ENCODE data around the gene MARVELD3. TPM values are rescaled to one million over a fixed set of nuclear protein-coding genes. Genes with fewer than 3 reads are reported as not detected.
"Not testable (repeated sequence)": the region's sequence is repeated elsewhere in the genome, so short reads cannot be mapped to it uniquely, and the experiment has no call there.

MARVELD3 gene
- total RNA-seq, 1 experiment from 2014 or later = 45.7 TPM

DNA sequence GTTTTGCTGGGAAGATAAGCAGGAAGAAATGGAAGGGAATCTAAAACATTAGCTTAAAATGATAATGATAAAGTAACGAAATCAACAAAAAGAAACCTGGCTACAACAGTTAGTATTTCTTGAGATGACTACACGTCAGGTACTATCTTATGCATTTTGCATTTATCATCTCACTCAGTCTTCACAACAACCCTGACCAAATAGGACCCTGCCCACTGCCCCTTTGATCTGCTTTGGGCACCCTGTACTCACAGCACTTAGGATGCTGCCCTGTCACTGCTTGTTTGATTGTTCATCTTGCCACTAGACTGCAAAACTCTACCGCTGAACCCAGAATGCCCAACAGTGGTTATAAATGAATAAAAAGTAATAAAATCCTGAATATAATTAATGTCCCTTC is 45.2 kb downstream of the MARVELD3 start:
- no peak for DNase-seq (ENCODE audit: low spot score)

- DNase-seq (ENCODE audit: low spot score) = no peak
These were observed 46.1 kb downstream of the MARVELD3 start for GRCh38 chr16:71672125-71672524.

- no peak for DNase-seq (ENCODE audit: low spot score)
These were observed 47.0 kb downstream of the MARVELD3 start for GRCh38 chr16:71672803-71673581.

GRCh38 chr16:71673582-71673973 is 47.6 kb downstream of the MARVELD3 start:
- DNase-seq (ENCODE audit: low spot score) = no peak

DNA sequence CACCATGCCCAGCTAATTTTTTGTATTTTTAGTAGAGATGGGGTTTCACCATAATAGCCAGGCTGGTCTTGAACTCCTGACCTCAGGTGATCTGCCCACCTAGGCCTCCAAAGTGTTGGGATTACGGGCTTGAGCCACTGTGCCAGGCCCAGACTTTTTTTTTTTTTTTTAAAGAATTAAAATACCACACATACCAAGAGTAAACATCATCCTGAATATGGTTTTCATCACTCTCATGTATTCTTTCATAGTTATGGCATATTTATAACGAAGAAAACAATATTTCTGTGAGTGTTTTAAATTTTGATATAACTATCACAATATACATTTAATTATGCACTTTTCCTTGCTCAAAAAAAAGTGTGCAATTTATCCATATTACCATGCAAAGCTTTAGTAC is 48.2 kb downstream of the MARVELD3 start:
- no peak for DNase-seq (ENCODE audit: low spot score)

GRCh38 chr16:71675380-71675779 is 49.4 kb downstream of the MARVELD3 start:
- DNase-seq (ENCODE audit: low spot score) = no peak

DNA sequence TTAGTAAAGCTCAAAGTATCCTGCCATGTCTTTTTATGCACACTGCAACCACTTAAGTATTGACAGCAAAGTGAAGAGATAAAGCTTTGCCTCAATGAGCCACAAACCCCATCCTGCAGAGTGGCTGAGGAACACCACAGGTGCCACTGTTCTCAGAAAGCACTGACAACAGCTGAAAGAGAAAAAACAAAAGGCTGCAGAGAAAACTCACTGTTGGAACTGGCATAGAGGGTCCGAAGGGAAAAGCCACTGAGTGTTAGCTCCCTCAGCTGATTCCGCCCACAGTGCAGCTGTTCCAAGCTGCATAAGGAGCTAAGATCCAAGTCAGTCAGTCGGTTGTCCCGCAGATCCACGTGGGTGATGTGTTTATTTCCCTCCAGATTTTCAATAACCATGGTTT is 50.3 kb downstream of the MARVELD3 start:
- no peak for DNase-seq (ENCODE audit: low spot score)

- DNase-seq (ENCODE audit: low spot score) = peak; percentile 82
These were observed 55.4 kb downstream of the MARVELD3 start for GRCh38 chr16:71681360-71681759.

DNA sequence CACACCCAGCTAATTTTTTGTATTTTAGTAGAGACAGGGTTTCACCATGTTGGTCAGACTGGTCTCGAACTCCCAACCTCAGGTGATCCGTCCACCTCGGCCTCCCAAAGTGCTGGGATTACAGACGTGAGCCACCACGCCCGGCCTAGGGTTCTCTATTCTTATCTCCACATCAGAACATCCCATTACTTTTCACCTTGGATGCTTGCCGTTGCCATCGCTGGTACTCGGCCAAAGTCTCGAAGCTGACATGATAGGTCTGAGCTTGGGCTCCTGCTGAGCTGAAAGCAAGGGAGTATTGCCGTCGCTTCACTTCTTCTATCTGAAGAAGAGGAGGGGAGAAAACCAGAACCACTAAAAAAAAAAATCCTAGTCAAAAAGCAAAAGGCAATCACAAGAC is 58.3 kb downstream of the MARVELD3 start:
- not testable (repeated sequence) for DNase-seq (ENCODE audit: low spot score)

Small RNA genes within 50 kb of the gene (small RNA-seq; reads per million reads assigned to genes)
- gene RNU6-208P = not detected

Other genes starting within 250 kb of the MARVELD3 start
- gene TLE7, start 184.1 kb upstream of the MARVELD3 start, total RNA-seq (2014; rRNA removed; shearing (Covaris generic)) = not detected in 2 replicates
- 2.9 and 6.5 TPM in 2 replicates for gene ZNF23, start 163.9 kb upstream of the MARVELD3 start, total RNA-seq (2014; rRNA removed; shearing (Covaris generic))
- gene ZNF19, start 136.9 kb upstream of the MARVELD3 start, total RNA-seq (2014; rRNA removed; shearing (Covaris generic)) = 2.3 and 3.5 TPM in 2 replicates
- 6.0 and 6.6 TPM in 2 replicates for gene CHST4, start 99.8 kb upstream of the MARVELD3 start, total RNA-seq (2014; rRNA removed; shearing (Covaris generic))
- 0.03 TPM in 1 of 2 replicates, not detected in the other for gene TAT, start 49.1 kb upstream of the MARVELD3 start, total RNA-seq (2014; rRNA removed; shearing (Covaris generic))
- gene PHLPP2, start 98.5 kb downstream of the MARVELD3 start, total RNA-seq (2014; rRNA removed; shearing (Covaris generic)) = 8.6 and 10.9 TPM in 2 replicates
- gene AP1G1, start 182.7 kb downstream of the MARVELD3 start, total RNA-seq (2014; rRNA removed; shearing (Covaris generic)) = 54.3 and 57.2 TPM in 2 replicates
- 12.3 and 14.1 TPM in 2 replicates for gene ATXN1L, start 219.8 kb downstream of the MARVELD3 start, total RNA-seq (2014; rRNA removed; shearing (Covaris generic))